ENCODE measurements around the gene TRAP1.

The TRAP1 gene

GRCh38 chr16:3717235-3718018 lies at the start of gene TRAP1:
TSS of gene TRAP1 (minus strand) at chr16:3717524. CDS start at chr16:3717508, 16 bp downstream.
- H3K9me3 Mint-ChIP-seq, result no peaks in the 10 kb centered on the region
- peak within 1 kb of the TSS; percentile 90 to 98 for H3K4me3 Mint-ChIP-seq
- H3K27ac Mint-ChIP-seq, result peak within 1 kb of the TSS; percentile 95
- peaks cover 13 to 27% of the 10 kb centered on the region in 2 donors for H3K36me3 Mint-ChIP-seq
- H3K27me3 Mint-ChIP-seq, result no peaks in the 10 kb centered on the region
- ATAC-seq (replicated peaks) (peak; percentile 95 to 97), DNase-seq (peak; percentile 85)
- peaks cover 15 to 45% of the 10 kb centered on the region in 2 donors for H3K4me1 Mint-ChIP-seq

- H3K9me3 Mint-ChIP-seq, result no peaks in the 10 kb centered on the region
- H3K36me3 Mint-ChIP-seq, result peaks cover 26 to 44% of the 10 kb centered on the region in 2 donors
- no peak for DNase-seq
- H3K4me1 Mint-ChIP-seq, result peaks cover 10 to 12% of the 10 kb centered on the region in 2 donors
- no peak for ATAC-seq (replicated peaks)
- H3K27me3 Mint-ChIP-seq, result no peaks in the 10 kb centered on the region
- peak overlapping the region; percentile 51 for H3K27ac Mint-ChIP-seq
- no peak overlapping the region for H3K4me3 Mint-ChIP-seq
Measured at GRCh38 chr16:3766177-3766576, 48.9 kb upstream of the TRAP1 start.

GRCh38 chr16:3764409-3764808 lies 47.1 kb upstream of the TRAP1 start:
- H3K9me3 Mint-ChIP-seq, result no peaks in the 10 kb centered on the region
- peaks cover 18 to 41% of the 10 kb centered on the region in 2 donors for H3K36me3 Mint-ChIP-seq
- peaks cover 7 to 12% of the 10 kb centered on the region in 2 donors for H3K4me1 Mint-ChIP-seq

GRCh38 chr16:3762107-3762750 lies 44.9 kb upstream of the TRAP1 start:
- no peak overlapping the region for H3K27ac Mint-ChIP-seq
- H3K36me3 Mint-ChIP-seq, result peaks cover 20 to 32% of the 10 kb centered on the region in 2 donors
- DNase-seq (no peak), ATAC-seq (replicated peaks) (no peak)
- H3K4me1 Mint-ChIP-seq, result peaks cover 4 to 5% of the 10 kb centered on the region in 2 donors
- H3K27me3 Mint-ChIP-seq, result no peaks in the 10 kb centered on the region
- no peaks in the 10 kb centered on the region for H3K9me3 Mint-ChIP-seq
- H3K4me3 Mint-ChIP-seq, result no peak overlapping the region

More at GRCh38 chr16:3764409-3764808, 47.1 kb upstream of the TRAP1 start:
- Mint-ChIP-seq H3K4me3 (no peak overlapping the region), H3K27me3 (no peaks in the 10 kb centered on the region), H3K27ac (no peak overlapping the region)
- ATAC-seq (replicated peaks) (no peak), DNase-seq (no peak)

GRCh38 chr16:3761375-3762106 lies 44.2 kb upstream of the TRAP1 start:
- H3K9me3 Mint-ChIP-seq, result no peaks in the 10 kb centered on the region
- no peak for ATAC-seq (replicated peaks)
- H3K4me3 Mint-ChIP-seq, result no peak overlapping the region
- peaks cover 0 to 1% of the 10 kb centered on the region in 2 donors for H3K4me1 Mint-ChIP-seq
- no peak for DNase-seq
- no peaks in the 10 kb centered on the region for H3K27me3 Mint-ChIP-seq
- H3K36me3 Mint-ChIP-seq, result peaks cover 14 to 25% of the 10 kb centered on the region in 2 donors
- H3K27ac Mint-ChIP-seq, result no peak overlapping the region

GRCh38 chr16:3760518-3760917 lies 43.2 kb upstream of the TRAP1 start:
- Mint-ChIP-seq H3K27ac (peak overlapping the region; percentile 69), H3K4me3 (no peak overlapping the region), H3K36me3 (peaks cover 16 to 25% of the 10 kb centered on the region in 2 donors), H3K9me3 (no peaks in the 10 kb centered on the region), H3K27me3 (no peaks in the 10 kb centered on the region), H3K4me1 (peaks cover 0 to 1% of the 10 kb centered on the region in 2 donors)
- ATAC-seq (replicated peaks), result no peak
- DNase-seq, result no peak

GRCh38 chr16:3759736-3760135 lies 42.4 kb upstream of the TRAP1 start:
- no peaks in the 10 kb centered on the region for H3K9me3 Mint-ChIP-seq
- H3K27ac Mint-ChIP-seq, result no peak overlapping the region
- H3K36me3 Mint-ChIP-seq, result peaks cover 19 to 28% of the 10 kb centered on the region in 2 donors
- no peak overlapping the region for H3K4me3 Mint-ChIP-seq
- no peak for ATAC-seq (replicated peaks)
- H3K27me3 Mint-ChIP-seq, result no peaks in the 10 kb centered on the region
- H3K4me1 Mint-ChIP-seq, result peaks cover 0 to 1% of the 10 kb centered on the region in 2 donors
- no peak for DNase-seq

GRCh38 chr16:3756113-3756512 lies 38.8 kb upstream of the TRAP1 start:
- peaks cover 28 to 41% of the 10 kb centered on the region in 2 donors for H3K36me3 Mint-ChIP-seq
- DNase-seq (no peak), ATAC-seq (replicated peaks) (no peak)
- H3K4me3 Mint-ChIP-seq, result no peak overlapping the region
- no peaks in the 10 kb centered on the region for H3K27me3 Mint-ChIP-seq
- no peak overlapping the region for H3K27ac Mint-ChIP-seq
- peaks cover 4 to 5% of the 10 kb centered on the region in 2 donors for H3K4me1 Mint-ChIP-seq
- no peaks in the 10 kb centered on the region for H3K9me3 Mint-ChIP-seq

- DNase-seq (no peak), ATAC-seq (replicated peaks) (no peak)
- Mint-ChIP-seq H3K4me1 (peaks cover 5 to 7% of the 10 kb centered on the region in 2 donors), H3K36me3 (peaks cover 31 to 42% of the 10 kb centered on the region in 2 donors), H3K27ac (peak overlapping the region; percentile 20), H3K9me3 (no peaks in the 10 kb centered on the region), H3K27me3 (no peaks in the 10 kb centered on the region), H3K4me3 (no peak overlapping the region)
Measured at GRCh38 chr16:3755249-3755648, 37.9 kb upstream of the TRAP1 start.

- Mint-ChIP-seq H3K9me3 (no peaks in the 10 kb centered on the region), H3K4me3 (no peak overlapping the region), H3K27ac (no peak overlapping the region), H3K4me1 (peaks cover 5 to 10% of the 10 kb centered on the region in 2 donors), H3K27me3 (no peaks in the 10 kb centered on the region), H3K36me3 (peaks cover 36 to 45% of the 10 kb centered on the region in 2 donors)
- DNase-seq (no peak), ATAC-seq (replicated peaks) (no peak)
Measured at GRCh38 chr16:3754772-3755171, 37.4 kb upstream of the TRAP1 start.

GRCh38 chr16:3754081-3754703 lies 36.9 kb upstream of the TRAP1 start:
- Mint-ChIP-seq H3K36me3 (peaks cover 36 to 45% of the 10 kb centered on the region in 2 donors), H3K9me3 (no peaks in the 10 kb centered on the region), H3K4me1 (peaks cover 5 to 10% of the 10 kb centered on the region in 2 donors), H3K27me3 (no peaks in the 10 kb centered on the region), H3K27ac (no peak overlapping the region), H3K4me3 (no peak overlapping the region)
- DNase-seq (no peak), ATAC-seq (replicated peaks) (no peak)

GRCh38 chr16:3752984-3753383 lies 35.7 kb upstream of the TRAP1 start:
- Mint-ChIP-seq H3K27me3 (no peaks in the 10 kb centered on the region), H3K36me3 (peaks cover 35 to 50% of the 10 kb centered on the region in 2 donors), H3K4me3 (no peak overlapping the region), H3K4me1 (peaks cover 5 to 10% of the 10 kb centered on the region in 2 donors), H3K27ac (no peak overlapping the region), H3K9me3 (no peaks in the 10 kb centered on the region)
- no peak for DNase-seq
- ATAC-seq (replicated peaks), result no peak

GRCh38 chr16:3751878-3752277 lies 34.6 kb upstream of the TRAP1 start:
- Mint-ChIP-seq H3K4me1 (peaks cover 5 to 10% of the 10 kb centered on the region in 2 donors), H3K27ac (no peak overlapping the region), H3K27me3 (no peaks in the 10 kb centered on the region), H3K9me3 (no peaks in the 10 kb centered on the region), H3K36me3 (peaks cover 37 to 52% of the 10 kb centered on the region in 2 donors), H3K4me3 (no peak overlapping the region)
- ATAC-seq (replicated peaks) (no peak), DNase-seq (no peak)

- no peak for DNase-seq
- Mint-ChIP-seq H3K27ac (no peak overlapping the region), H3K27me3 (no peaks in the 10 kb centered on the region), H3K4me1 (peaks cover 5 to 10% of the 10 kb centered on the region in 2 donors), H3K9me3 (no peaks in the 10 kb centered on the region), H3K4me3 (no peak overlapping the region), H3K36me3 (peaks cover 42 to 59% of the 10 kb centered on the region in 2 donors)
- no peak for ATAC-seq (replicated peaks)
Measured at GRCh38 chr16:3748307-3748706, 31.0 kb upstream of the TRAP1 start.
